Caco-2 (cell line): ENCODE results near the gene ZNF506. TPM values are rescaled to one million over a fixed set of nuclear protein-coding genes. Genes with fewer than 3 reads are reported as not detected.
A peak's percentile ranks its signal among the peaks of the same experiment; 100 is the strongest.

Experiments used
- BruUV-seq: library from RNA; stranded (reverse); fragments of 400-500 nt; replicated peaks from 2 replicates; lab custom pipeline; 2021; lab: Mats Ljungman, UMichigan
- CTCF ChIA-PET: fragments of 300-600 bp; sonication (Branson Sonifier 250); formaldehyde crosslinking; loops from one replicate; lab custom pipeline; 2022; ENCODE audit warnings: antibody characterized with exemption; lab: Charles Lee
- POLR2A ChIA-PET: fragments of 300-600 bp; sonication (Branson Sonifier 250); formaldehyde crosslinking; loops from one replicate; lab custom pipeline; 2022; ENCODE audit warnings: antibody characterized with exemption; lab: Charles Lee
- DNase-seq, 2 experiments: peaks; one replicate each; pipeline versions ENCODE4 v3.0.0 to v3.0.0-alpha.2; 2020 to 2022
- H3K27me3 ChIP-seq: replicated peaks from 2 replicates; pipeline ENCODE4 v1.6.0; 2011; ENCODE audit warnings: low read length; ENCODE audit not compliant: control insufficient read depth, insufficient read depth
- H3K36me3 ChIP-seq: 2 replicates; pipeline ENCODE4 v1.5.1; 2011; ENCODE audit warnings: low read length; ENCODE audit not compliant: control insufficient read depth, insufficient read depth
- H3K4me1 ChIP-seq: fragments of 250-450 bp; sonication (Bioruptor Pico); 2 replicates; pipeline ENCODE4 v1.5.1; 2020; ENCODE audit warnings: mild to moderate bottlenecking
- H3K4me3 ChIP-seq: 2 replicates; pipeline ENCODE4 v1.5.1; 2011; ENCODE audit warnings: low read depth, mild to moderate bottlenecking, control low read depth, low read length
- H3K9me3 ChIP-seq: fragments of 250-450 bp; sonication (Bioruptor Pico); 2 replicates; pipeline ENCODE4 v1.5.1; 2020; ENCODE audit warnings: mild to moderate bottlenecking, moderate library complexity
- H3K27ac Mint-ChIP-seq: one replicate; pipeline ENCODE4 v1.8.0; 2022; ENCODE audit warnings: mixed read lengths; ENCODE audit not compliant: unreplicated experiment
- H3K27me3 Mint-ChIP-seq: one replicate; pipeline ENCODE4 v1.8.0; 2022; ENCODE audit warnings: mixed read lengths; ENCODE audit not compliant: insufficient read depth, unreplicated experiment
- H3K36me3 Mint-ChIP-seq: one replicate; pipeline ENCODE4 v1.8.0; 2022; ENCODE audit warnings: mild to moderate bottlenecking, mixed read lengths; ENCODE audit not compliant: insufficient read depth, unreplicated experiment
- H3K4me1 Mint-ChIP-seq: one replicate; pipeline ENCODE4 v1.8.0; 2022; ENCODE audit warnings: low read depth, mixed read lengths; ENCODE audit not compliant: unreplicated experiment
- H3K4me3 Mint-ChIP-seq: one replicate; pipeline ENCODE4 v1.8.0; 2022; ENCODE audit warnings: mild to moderate bottlenecking, moderate library complexity, mixed read lengths; ENCODE audit not compliant: unreplicated experiment
- H3K9me3 Mint-ChIP-seq: one replicate; pipeline ENCODE4 v1.8.0; 2022; ENCODE audit warnings: mixed read lengths; ENCODE audit not compliant: unreplicated experiment
- CTCF ChIP-seq, 2 experiments: fragments of 200-600 bp in 1 of 2; IDR thresholded peaks; 1 replicate in 1 of 2; 2 replicates in 1 of 2; pipeline versions ENCODE4 v1.5.1 to v1.8.0; 2011 to 2022; ENCODE audit warnings: antibody characterized with exemption in 1 of 2, control low read depth in 1 of 2, inconsistent platforms in 1 of 2, low read depth in 1 of 2, low read length in 1 of 2, mild to moderate bottlenecking in 1 of 2, moderate library complexity in 1 of 2; ENCODE audit not compliant: insufficient read depth in 1 of 2, severe bottlenecking in 1 of 2, unreplicated experiment in 1 of 2
- intact Hi-C: fragments of 100-400 bp; cut with micrococcal nuclease; formaldehyde crosslinking; loops from one replicate; pipeline ENCODE4 v1.10.0; 2022; ENCODE audit not compliant: unreplicated experiment
- total RNA-seq: library from RNA; stranded (reverse); gene quantifications from 2 replicates; pipeline ENCODE4 v1.2.3, GENCODE V29; 2022

The ZNF506 gene
- total RNA-seq, 1 experiment from 2014 or later: 9.4 TPM

DNA sequence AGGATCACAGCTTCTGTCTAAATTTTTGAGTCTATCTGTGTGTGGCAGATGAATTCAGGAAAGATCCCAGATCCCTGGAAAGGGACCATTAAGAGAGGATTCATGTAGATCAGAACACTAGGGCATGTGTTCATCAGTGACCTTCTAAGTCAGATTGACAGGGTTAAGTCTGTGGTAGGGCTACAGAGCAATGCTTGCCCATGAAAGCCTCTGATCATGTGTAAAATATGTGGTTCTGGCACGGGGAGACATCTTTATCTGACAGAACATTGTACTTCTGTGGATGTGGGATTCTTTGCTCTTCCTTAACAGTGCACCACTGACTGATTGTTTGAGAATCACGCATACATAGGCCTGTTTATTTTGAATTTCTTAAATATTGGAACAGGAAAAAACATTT is 42.9 kb downstream of the ZNF506 start:
- BruUV-seq: no TSS peak
- ChIA-PET POLR2A (interaction anchor here (0.6 kb wide), 1 partner anchor 115 kb away, joined by 5 read pairs; the partner anchor contains the start of gene ATP13A1), CTCF (no interaction called here)
- Histone ChIP-seq H3K4me1 (peaks cover 12% of the 10 kb centered on the region), H3K36me3 (no peaks in the 10 kb centered on the region), H3K9me3 (no peaks in the 10 kb centered on the region), H3K27me3 (no peaks in the 10 kb centered on the region), H3K4me3 (no peak overlapping the region)
- no peak for TF ChIP-seq CTCF (IDR thresholded peaks at IDR 0.05; ENCODE audit: insufficient read depth in 1 of 2, low read depth in 1 of 2, low read length in 1 of 2, severe bottlenecking in 1 of 2, unreplicated experiment in 1 of 2)
- DNase-seq: no peak
- Mint-ChIP-seq H3K9me3 (peaks cover 5% of the 10 kb centered on the region), H3K4me1 (peaks cover 17% of the 10 kb centered on the region), H3K36me3 (peaks cover 11% of the 10 kb centered on the region), H3K27me3 (no peaks in the 10 kb centered on the region), H3K4me3 (peak overlapping the region; percentile 98), H3K27ac (no peak overlapping the region)
- intact Hi-C loops: no loop called here

GRCh38 chr19:19777692-19778091 is 43.9 kb downstream of the ZNF506 start:
- peaks cover 9% of the 10 kb centered on the region for H3K36me3 Mint-ChIP-seq
- Histone ChIP-seq H3K36me3 (no peaks in the 10 kb centered on the region), H3K4me3 (peak overlapping the region; percentile 69; the same call in 1 of the 2 replicates), H3K4me1 (peaks cover 12% of the 10 kb centered on the region), H3K9me3 (no peaks in the 10 kb centered on the region), H3K27me3 (no peaks in the 10 kb centered on the region)
- no TSS peak for BruUV-seq
- H3K9me3 Mint-ChIP-seq: peaks cover 9% of the 10 kb centered on the region
- TF ChIP-seq CTCF (IDR thresholded peaks at IDR 0.05; ENCODE audit: insufficient read depth in 1 of 2, low read depth in 1 of 2, low read length in 1 of 2, severe bottlenecking in 1 of 2, unreplicated experiment in 1 of 2): no peak
- peaks cover 17% of the 10 kb centered on the region for H3K4me1 Mint-ChIP-seq
- H3K4me3 Mint-ChIP-seq: peak overlapping the region; percentile 98
- intact Hi-C loops: loop anchor here (2.0 kb wide), 2 partner anchors 89 to 123 kb away; partner anchors contain the start of gene ZNF93
- H3K27ac Mint-ChIP-seq: peak overlapping the region; percentile 95
- H3K27me3 Mint-ChIP-seq: no peaks in the 10 kb centered on the region
- CTCF ChIA-PET: no interaction called here
- DNase-seq: no peak
- POLR2A ChIA-PET: no interaction called here

- Histone ChIP-seq H3K9me3 (no peaks in the 10 kb centered on the region), H3K4me3 (peak overlapping the region; percentile 72), H3K27me3 (no peaks in the 10 kb centered on the region), H3K36me3 (no peaks in the 10 kb centered on the region), H3K4me1 (peaks cover 12% of the 10 kb centered on the region)
- H3K9me3 Mint-ChIP-seq: peaks cover 9% of the 10 kb centered on the region
- peaks cover 9% of the 10 kb centered on the region for H3K36me3 Mint-ChIP-seq
- intact Hi-C loops: loop anchor here (1.0 to 2.0 kb wide), 5 partner anchors 43 to 124 kb away; partner anchors contain the start of genes ATP13A1, ZNF101, ZNF14 and ZNF93
- peaks cover 17% of the 10 kb centered on the region for H3K4me1 Mint-ChIP-seq
- TF ChIP-seq CTCF (IDR thresholded peaks at IDR 0.05; ENCODE audit: insufficient read depth in 1 of 2, low read depth in 1 of 2, low read length in 1 of 2, severe bottlenecking in 1 of 2, unreplicated experiment in 1 of 2): no peak
- no TSS peak for BruUV-seq
- no peaks in the 10 kb centered on the region for H3K27me3 Mint-ChIP-seq
- peak; percentile 99 for DNase-seq
- peak overlapping the region; percentile 95 for H3K27ac Mint-ChIP-seq
- peak overlapping the region; percentile 98 for H3K4me3 Mint-ChIP-seq
- ChIA-PET POLR2A (interaction anchor here (0.5 to 2.3 kb wide), 10 partner anchors 43 to 1621 kb away, joined by 3 to 25 read pairs (median 6); partner anchors contain the start of genes ATP13A1, ZNF101, ZNF14 and ZNF253), CTCF (interaction anchor here (0.8 to 1.3 kb wide), 2 partner anchors 44 to 108 kb away, joined by 3 to 8 read pairs; partner anchors contain the start of genes ZNF101 and ZNF14)
Measured at GRCh38 chr19:19776206-19777008, 45.1 kb downstream of the ZNF506 start.
